ENCODE measurements around the gene CD46. TPM values are rescaled to one million over a fixed set of nuclear protein-coding genes. Genes with fewer than 3 reads are reported as not detected.

CD46 gene
- total RNA-seq, 2 donors from 2014 or later = 77.5 to 92.0 TPM

- ATAC-seq (no peak), DNase-seq (ENCODE audit: low spot score in 2 of 2) (peak in 1 of 2 donors; percentile 20)
- H3K36me3 Mint-ChIP-seq = peaks cover 0 to 27% of the 10 kb centered on the region in 2 donors
- H3K9me3 Mint-ChIP-seq = no peaks in the 10 kb centered on the region
- H3K27ac Mint-ChIP-seq = peak overlapping the region in 1 of 2 donors; percentile 94
Measured at GRCh38 chr1:207827488-207827830, 75.6 kb downstream of the CD46 start.

DNA sequence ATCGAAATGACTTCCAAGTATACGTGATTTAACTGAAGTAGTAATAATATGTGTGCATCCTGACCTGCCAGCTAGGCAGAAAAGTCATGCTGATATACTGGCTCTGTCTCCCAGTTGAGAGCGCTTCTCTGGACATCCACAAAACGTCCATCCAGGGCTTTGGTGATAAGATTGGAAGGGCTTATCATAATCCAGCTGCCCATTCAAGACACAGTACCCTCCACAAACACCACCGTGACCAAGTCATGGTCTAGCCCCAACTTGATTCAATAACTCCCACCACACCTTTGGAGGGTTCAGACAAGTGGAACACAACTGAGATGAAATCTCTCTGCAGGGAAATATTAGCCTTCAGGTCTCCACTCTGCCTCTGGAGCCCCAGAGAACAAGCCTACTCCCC is 76.2 kb downstream of the CD46 start:
- DNase-seq (ENCODE audit: low spot score in 2 of 2) (peak in 1 of 2 donors; percentile 11), ATAC-seq (no peak)
- Mint-ChIP-seq H3K36me3 (peaks cover 0 to 21% of the 10 kb centered on the region in 2 donors), H3K9me3 (no peaks in the 10 kb centered on the region), H3K27ac (peak overlapping the region in 1 of 2 donors; percentile 81)

- H3K36me3 Mint-ChIP-seq = peaks cover 0 to 18% of the 10 kb centered on the region in 2 donors
- DNase-seq (ENCODE audit: low spot score in 2 of 2) (peak; percentile 48 to 57), ATAC-seq (no peak)
- H3K27ac Mint-ChIP-seq = peak overlapping the region in 1 of 2 donors; percentile 81
- no peaks in the 10 kb centered on the region for H3K9me3 Mint-ChIP-seq
Measured at GRCh38 chr1:207828485-207829158, 76.8 kb downstream of the CD46 start.

GRCh38 chr1:207829576-207829975 is 77.7 kb downstream of the CD46 start:
- H3K27ac Mint-ChIP-seq = no peak overlapping the region
- peaks cover 0 to 20% of the 10 kb centered on the region in 2 donors for H3K36me3 Mint-ChIP-seq
- no peaks in the 10 kb centered on the region for H3K9me3 Mint-ChIP-seq
- DNase-seq (ENCODE audit: low spot score in 2 of 2) (no peak), ATAC-seq (no peak)

- H3K9me3 Mint-ChIP-seq = no peaks in the 10 kb centered on the region
- H3K27ac Mint-ChIP-seq = peak overlapping the region in 1 of 2 donors; percentile 88
- peaks cover 4 to 26% of the 10 kb centered on the region in 2 donors for H3K36me3 Mint-ChIP-seq
- DNase-seq (ENCODE audit: low spot score in 2 of 2) (no peak), ATAC-seq (no peak)
Measured at GRCh38 chr1:207830788-207831187, 78.9 kb downstream of the CD46 start.

DNA sequence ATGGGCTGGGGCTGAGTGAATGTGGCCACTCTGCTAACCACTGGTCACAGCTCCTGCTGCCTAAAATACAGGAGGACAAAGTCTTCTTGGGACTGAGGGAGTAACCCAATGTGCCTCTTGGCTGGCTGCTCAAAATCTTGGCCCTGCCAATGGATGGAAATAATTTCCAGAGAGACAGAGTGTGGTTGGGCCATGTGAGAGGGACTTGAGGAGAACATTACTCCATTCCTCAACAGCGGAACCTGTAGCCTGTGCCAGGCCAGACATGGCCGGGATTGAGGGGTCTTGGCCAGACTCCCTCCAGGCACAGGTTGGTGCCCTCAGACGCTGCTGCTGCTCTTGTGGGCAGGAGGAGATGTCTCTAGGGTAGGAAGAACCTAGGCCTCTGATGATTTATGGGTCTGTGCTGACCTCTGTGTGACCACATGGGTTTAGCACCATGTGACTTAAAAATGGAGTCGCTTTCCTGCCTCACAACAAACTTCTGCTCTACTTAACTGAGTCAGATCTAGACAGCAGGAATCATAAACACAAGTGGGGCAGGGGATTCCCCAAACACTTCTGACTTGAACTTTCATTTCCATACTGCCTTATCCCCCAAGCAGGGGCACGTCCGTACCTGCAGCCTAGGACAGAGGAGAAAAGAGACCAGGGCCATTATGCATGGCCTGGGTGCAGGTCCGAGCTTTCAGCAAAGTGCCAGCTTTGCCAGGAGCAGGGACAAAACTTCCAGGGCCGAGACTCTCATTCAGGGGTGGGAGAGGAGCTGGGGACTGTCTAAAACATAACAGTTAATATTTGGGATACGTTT is 79.9 kb downstream of the CD46 start:
- peak overlapping the region; percentile 88 to 94 for H3K27ac Mint-ChIP-seq
- H3K36me3 Mint-ChIP-seq = peaks cover 4 to 27% of the 10 kb centered on the region in 2 donors
- H3K9me3 Mint-ChIP-seq = peaks cover 0 to 5% of the 10 kb centered on the region in 2 donors
- ATAC-seq = peak; percentile 92 to 98
- DNase-seq (ENCODE audit: low spot score in 2 of 2) = peak; percentile 57 to 58

DNA sequence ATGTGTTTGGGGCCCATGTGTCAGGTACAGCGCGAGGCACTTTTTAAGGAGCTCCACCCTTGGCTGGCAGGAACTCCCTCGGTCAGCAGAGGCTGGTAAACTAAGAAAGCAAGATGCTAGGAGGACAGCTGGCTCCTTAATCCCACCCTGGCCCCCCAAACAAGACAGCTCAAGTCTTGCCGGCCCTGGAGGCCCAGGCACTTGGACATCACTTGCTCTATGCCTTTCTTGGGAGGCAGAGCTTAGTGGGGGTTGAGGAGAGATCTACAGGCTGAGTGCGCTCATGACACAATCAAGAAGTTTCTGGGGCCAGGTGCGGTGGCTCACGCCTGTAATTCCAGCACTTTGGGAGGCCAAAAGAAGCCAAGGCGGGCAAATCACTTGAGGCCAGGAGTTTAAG is 80.9 kb downstream of the CD46 start:
- H3K27ac Mint-ChIP-seq = peak overlapping the region; percentile 88 to 94

DNA sequence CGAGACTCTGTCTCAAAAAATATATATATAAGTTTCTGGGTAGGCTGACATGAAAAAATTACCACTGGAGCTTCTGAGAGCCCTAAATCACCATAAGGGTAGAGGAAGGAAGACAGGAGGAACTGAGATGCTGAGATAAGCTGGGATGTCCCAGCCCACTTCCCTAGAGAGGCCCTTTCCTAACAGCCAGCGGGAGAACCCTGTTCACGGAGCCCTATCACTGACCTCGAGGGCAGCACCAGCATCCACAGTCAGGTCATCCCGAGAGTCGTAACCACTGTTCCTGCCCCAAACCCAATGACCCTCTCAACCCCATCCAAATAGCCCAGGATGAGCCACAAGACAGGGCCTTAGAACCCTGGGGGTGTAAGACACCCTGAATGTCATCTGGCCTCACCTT is 81.5 kb downstream of the CD46 start:
- DNase-seq (ENCODE audit: low spot score in 2 of 2) (peak in 1 of 2 donors; percentile 25), ATAC-seq (no peak)
- Mint-ChIP-seq H3K36me3 (peaks cover 4 to 41% of the 10 kb centered on the region in 2 donors), H3K27ac (no peak overlapping the region), H3K9me3 (peaks cover 0 to 5% of the 10 kb centered on the region in 2 donors)

More for the DNA sequence above, 80.9 kb downstream of the CD46 start:
- no peak for ATAC-seq
- H3K9me3 Mint-ChIP-seq = peaks cover 0 to 5% of the 10 kb centered on the region in 2 donors
- peaks cover 4 to 37% of the 10 kb centered on the region in 2 donors for H3K36me3 Mint-ChIP-seq
- no peak for DNase-seq (ENCODE audit: low spot score in 2 of 2)

GRCh38 chr1:207833956-207834660 is 82.3 kb downstream of the CD46 start:
- Mint-ChIP-seq H3K27ac (peak overlapping the region in 1 of 2 donors; percentile 42), H3K36me3 (peaks cover 4 to 46% of the 10 kb centered on the region in 2 donors), H3K9me3 (peaks cover 0 to 8% of the 10 kb centered on the region in 2 donors)
- peak in 1 of 2 donors; percentile 39 for DNase-seq (ENCODE audit: low spot score in 2 of 2)
- ATAC-seq = no peak

GRCh38 chr1:207835958-207836357 is 84.1 kb downstream of the CD46 start:
- no peak for ATAC-seq
- no peak for DNase-seq (ENCODE audit: low spot score in 2 of 2)
- Mint-ChIP-seq H3K27ac (no peak overlapping the region), H3K36me3 (peaks cover 4 to 50% of the 10 kb centered on the region in 2 donors), H3K9me3 (peaks cover 0 to 9% of the 10 kb centered on the region in 2 donors)

GRCh38 chr1:207836591-207837347 is 84.9 kb downstream of the CD46 start:
- Mint-ChIP-seq H3K27ac (peak overlapping the region in 1 of 2 donors; percentile 26), H3K36me3 (peaks cover 4 to 50% of the 10 kb centered on the region in 2 donors)
- no peak for ATAC-seq

DNA sequence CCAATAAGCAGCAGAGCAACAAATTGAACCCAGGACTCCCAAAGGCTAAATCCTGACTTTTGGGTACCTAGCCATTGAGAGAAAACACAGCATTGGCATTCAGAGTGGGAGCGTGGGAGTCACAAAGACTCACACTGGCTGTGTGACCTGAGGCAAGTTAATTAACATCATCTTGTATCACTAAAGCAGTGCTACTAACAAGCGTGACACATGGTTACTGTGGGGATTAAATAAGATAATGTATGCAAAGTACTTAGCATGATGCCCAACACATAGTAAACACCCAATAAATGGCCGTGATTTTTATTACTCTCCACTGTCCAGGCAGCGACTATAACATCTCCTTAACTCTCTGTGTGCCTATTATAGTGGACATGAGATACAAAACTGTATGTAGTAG is 85.8 kb downstream of the CD46 start:
- Mint-ChIP-seq H3K27ac (peak overlapping the region in 1 of 2 donors; percentile 26), H3K36me3 (peaks cover 4 to 50% of the 10 kb centered on the region in 2 donors), H3K9me3 (peaks cover 0 to 9% of the 10 kb centered on the region in 2 donors)
- ATAC-seq (no peak), DNase-seq (ENCODE audit: low spot score in 2 of 2) (no peak)

More at GRCh38 chr1:207836591-207837347, 84.9 kb downstream of the CD46 start:
- peaks cover 0 to 9% of the 10 kb centered on the region in 2 donors for H3K9me3 Mint-ChIP-seq
- peak in 1 of 2 donors; percentile 26 for DNase-seq (ENCODE audit: low spot score in 2 of 2)

GRCh38 chr1:207838156-207839082 is 86.6 kb downstream of the CD46 start:
- DNase-seq (ENCODE audit: low spot score in 2 of 2) (peak in 1 of 2 donors; percentile 37), ATAC-seq (peak in 1 of 2 donors; percentile 63)
- Mint-ChIP-seq H3K27ac (peak overlapping the region in 1 of 2 donors; percentile 26), H3K9me3 (peaks cover 0 to 9% of the 10 kb centered on the region in 2 donors), H3K36me3 (peaks cover 4 to 50% of the 10 kb centered on the region in 2 donors)

DNA sequence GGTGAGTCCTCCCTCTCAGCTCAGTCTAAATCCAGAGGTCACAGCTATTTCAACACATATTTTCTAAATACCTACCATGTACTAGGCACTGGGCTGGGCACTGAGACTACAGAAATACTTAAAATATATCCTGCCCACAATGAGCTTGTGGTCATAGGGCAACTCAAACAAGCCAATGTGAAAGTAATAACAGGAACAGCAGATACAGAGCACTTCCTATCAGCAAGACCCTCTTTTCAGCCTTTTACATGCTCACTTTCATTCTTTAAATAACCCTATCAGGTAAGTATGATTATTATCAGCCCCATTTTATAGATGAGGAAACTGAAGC is 87.2 kb downstream of the CD46 start:
- Mint-ChIP-seq H3K27ac (peak overlapping the region in 1 of 2 donors; percentile 26), H3K9me3 (peaks cover 0 to 9% of the 10 kb centered on the region in 2 donors), H3K36me3 (peaks cover 4 to 48% of the 10 kb centered on the region in 2 donors)
- ATAC-seq (peak; percentile 18 to 69), DNase-seq (ENCODE audit: low spot score in 2 of 2) (no peak)

- peak overlapping the region in 1 of 2 donors; percentile 26 for H3K27ac Mint-ChIP-seq
- ATAC-seq (no peak), DNase-seq (ENCODE audit: low spot score in 2 of 2) (no peak)
- H3K9me3 Mint-ChIP-seq = peaks cover 0 to 9% of the 10 kb centered on the region in 2 donors
- peaks cover 2 to 43% of the 10 kb centered on the region in 2 donors for H3K36me3 Mint-ChIP-seq
Measured at GRCh38 chr1:207840380-207840779, 88.5 kb downstream of the CD46 start.

Data from activated naive CD4-positive, alpha-beta T cell treated with anti-CD3 and anti-CD28 coated beads, Interleukin-2, amount 50 U/mL, for 72 hours (primary cell).